KMS-11 (cell line): Measurements from ENCODE around the gene NKAIN2.

Source experiments
- H2AFZ ChIP-seq: fragments of 200-600 bp; sonication (generic); 2 replicates; pipeline ENCODE4 v1.6.1; 2016; ENCODE audit warnings: antibody characterized with exemption, mixed run types, low read depth
- H3K27ac ChIP-seq: fragments of 200-600 bp; sonication (generic); 2 replicates; pipeline ENCODE4 v1.6.1; 2016; ENCODE audit warnings: mild to moderate bottlenecking, mixed run types
- H3K27me3 ChIP-seq: fragments of 200-600 bp; sonication (generic); 2 replicates; pipeline ENCODE4 v1.6.1; 2017; ENCODE audit warnings: mild to moderate bottlenecking, low read depth, mixed run types, moderate library complexity; ENCODE audit not compliant: insufficient read depth
- H3K36me3 ChIP-seq: fragments of 200-600 bp; sonication (generic); 2 replicates; pipeline ENCODE4 v1.6.1; 2017; ENCODE audit warnings: mild to moderate bottlenecking, mixed run types; ENCODE audit not compliant: insufficient read depth
- H3K4me1 ChIP-seq: fragments of 200-600 bp; sonication (generic); 2 replicates; pipeline ENCODE4 v1.6.1; 2016; ENCODE audit warnings: mild to moderate bottlenecking, low read depth, mixed run types; ENCODE audit not compliant: poor library complexity, severe bottlenecking
- H3K4me2 ChIP-seq: fragments of 200-600 bp; sonication (generic); 2 replicates; pipeline ENCODE4 v1.7.0; 2016; ENCODE audit warnings: mild to moderate bottlenecking, mixed run types
- H3K4me3 ChIP-seq: fragments of 200-600 bp; sonication (generic); IDR thresholded peaks from 2 replicates; pipeline ENCODE4 v1.6.1; 2017; ENCODE audit warnings: low read depth, low read length, mixed read lengths; ENCODE audit not compliant: insufficient read depth
- H3K79me2 ChIP-seq: fragments of 200-600 bp; sonication (generic); 2 replicates; pipeline ENCODE4 v1.6.1; 2016; ENCODE audit warnings: low read depth, mixed run types; ENCODE audit not compliant: insufficient read depth
- H3K9ac ChIP-seq: fragments of 200-600 bp; sonication (generic); 2 replicates; pipeline ENCODE4 v1.6.1; 2016; ENCODE audit warnings: mild to moderate bottlenecking, mixed run types
- H4K20me1 ChIP-seq: fragments of 200-600 bp; sonication (generic); 2 replicates; pipeline ENCODE4 v1.6.1; 2016; ENCODE audit warnings: mild to moderate bottlenecking, mixed run types; ENCODE audit not compliant: insufficient read depth
- TF ChIP-seq, protein P1 (sequence below): fragments of 200-600 bp; sonication (generic); conservative IDR thresholded peaks from 2 replicates; pipeline ENCODE4 v1.6.1; 2017; ENCODE audit warnings: low read depth, mild to moderate bottlenecking, antibody characterized with exemption, low read length, moderate library complexity, mixed read lengths

Gene NKAIN2

DNA sequence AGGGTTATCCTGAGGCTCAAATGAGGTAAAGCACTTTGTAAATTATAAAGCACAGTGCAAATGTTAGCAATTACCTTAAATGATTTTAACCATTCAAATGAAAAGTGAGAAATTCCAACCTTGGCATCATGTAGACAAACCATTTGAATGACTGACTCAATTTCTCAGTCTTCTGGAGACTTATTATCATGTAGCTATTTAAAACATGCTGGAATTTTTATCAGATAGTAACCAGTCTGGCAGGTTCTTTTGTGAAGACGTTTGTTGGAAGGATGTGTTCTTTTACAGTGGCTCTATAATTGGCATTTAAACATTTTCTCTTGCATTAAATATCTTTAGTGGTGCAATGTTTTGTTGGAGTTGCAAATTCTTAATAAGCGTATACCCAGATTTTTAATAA is 386.6 kb downstream of the NKAIN2 start:
- Histone ChIP-seq H3K36me3 (no peaks in the 10 kb centered on the region), H3K4me1 (no peaks in the 10 kb centered on the region), H3K4me2 (no peak overlapping the region), H3K27me3 (no peaks in the 10 kb centered on the region), H3K79me2 (no peaks in the 10 kb centered on the region), H4K20me1 (no peaks in the 10 kb centered on the region), H3K4me3 (no peak overlapping the region), H2AFZ (no peak overlapping the region), H3K9ac (no peak overlapping the region), H3K27ac (no peak overlapping the region)
- TF ChIP-seq, protein P1, sequence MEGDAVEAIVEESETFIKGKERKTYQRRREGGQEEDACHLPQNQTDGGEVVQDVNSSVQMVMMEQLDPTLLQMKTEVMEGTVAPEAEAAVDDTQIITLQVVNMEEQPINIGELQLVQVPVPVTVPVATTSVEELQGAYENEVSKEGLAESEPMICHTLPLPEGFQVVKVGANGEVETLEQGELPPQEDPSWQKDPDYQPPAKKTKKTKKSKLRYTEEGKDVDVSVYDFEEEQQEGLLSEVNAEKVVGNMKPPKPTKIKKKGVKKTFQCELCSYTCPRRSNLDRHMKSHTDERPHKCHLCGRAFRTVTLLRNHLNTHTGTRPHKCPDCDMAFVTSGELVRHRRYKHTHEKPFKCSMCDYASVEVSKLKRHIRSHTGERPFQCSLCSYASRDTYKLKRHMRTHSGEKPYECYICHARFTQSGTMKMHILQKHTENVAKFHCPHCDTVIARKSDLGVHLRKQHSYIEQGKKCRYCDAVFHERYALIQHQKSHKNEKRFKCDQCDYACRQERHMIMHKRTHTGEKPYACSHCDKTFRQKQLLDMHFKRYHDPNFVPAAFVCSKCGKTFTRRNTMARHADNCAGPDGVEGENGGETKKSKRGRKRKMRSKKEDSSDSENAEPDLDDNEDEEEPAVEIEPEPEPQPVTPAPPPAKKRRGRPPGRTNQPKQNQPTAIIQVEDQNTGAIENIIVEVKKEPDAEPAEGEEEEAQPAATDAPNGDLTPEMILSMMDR = no peak

DNA sequence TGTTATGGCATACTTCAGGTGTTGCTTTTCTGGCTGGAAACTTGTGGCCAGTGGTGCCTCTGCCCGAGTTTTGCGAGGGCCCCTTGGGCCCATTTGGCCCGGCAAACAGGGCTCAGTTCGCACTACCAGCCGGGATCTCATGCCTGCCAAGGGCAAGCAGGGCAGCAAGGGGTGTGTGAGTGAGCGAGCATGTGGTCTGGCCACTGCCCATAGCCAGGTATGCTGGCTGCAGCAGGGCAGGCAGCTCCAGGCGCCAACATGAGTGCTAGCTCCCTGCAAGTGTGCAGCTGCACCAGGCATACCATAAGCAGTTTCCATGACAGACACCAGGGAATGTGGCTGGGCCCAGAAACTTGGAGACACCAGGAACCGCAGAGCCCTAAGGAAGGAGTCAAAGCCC is 389.5 kb downstream of the NKAIN2 start:
- H3K79me2 ChIP-seq = no peaks in the 10 kb centered on the region
- no peak overlapping the region for H3K9ac ChIP-seq
- H2AFZ ChIP-seq = no peak overlapping the region
- no peaks in the 10 kb centered on the region for H3K27me3 ChIP-seq
- H3K4me3 ChIP-seq = no peak overlapping the region
- no peak overlapping the region for H3K27ac ChIP-seq
- no peaks in the 10 kb centered on the region for H3K36me3 ChIP-seq
- no peaks in the 10 kb centered on the region for H3K4me1 ChIP-seq
- TF ChIP-seq, protein P1 = no peak
- H4K20me1 ChIP-seq = no peaks in the 10 kb centered on the region
- H3K4me2 ChIP-seq = no peak overlapping the region

DNA sequence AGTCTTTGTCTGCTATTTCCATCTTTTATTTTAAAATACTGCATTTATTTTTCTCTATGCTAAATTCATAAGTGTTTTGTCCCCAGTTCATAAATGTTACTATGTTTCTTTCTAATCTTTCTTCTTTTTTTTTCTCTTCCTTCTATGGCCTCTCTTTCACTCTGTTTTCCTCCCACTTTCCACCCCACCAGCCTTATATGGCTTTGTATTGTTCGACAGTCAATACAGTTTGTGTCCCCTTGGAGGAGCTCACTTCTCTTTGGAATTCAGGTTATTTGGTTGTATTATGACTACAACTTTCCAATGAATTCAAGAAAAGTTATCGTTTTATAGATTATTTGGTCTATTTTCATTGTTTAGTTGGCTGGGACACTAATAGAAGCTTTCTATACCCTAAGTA is 393.5 kb downstream of the NKAIN2 start:
- Histone ChIP-seq H3K79me2 (no peaks in the 10 kb centered on the region), H3K27ac (no peak overlapping the region), H2AFZ (no peak overlapping the region), H3K4me2 (no peak overlapping the region), H4K20me1 (no peaks in the 10 kb centered on the region), H3K9ac (no peak overlapping the region), H3K27me3 (no peaks in the 10 kb centered on the region), H3K4me3 (no peak overlapping the region), H3K36me3 (no peaks in the 10 kb centered on the region), H3K4me1 (no peaks in the 10 kb centered on the region)
- TF ChIP-seq, protein P1 = no peak

DNA sequence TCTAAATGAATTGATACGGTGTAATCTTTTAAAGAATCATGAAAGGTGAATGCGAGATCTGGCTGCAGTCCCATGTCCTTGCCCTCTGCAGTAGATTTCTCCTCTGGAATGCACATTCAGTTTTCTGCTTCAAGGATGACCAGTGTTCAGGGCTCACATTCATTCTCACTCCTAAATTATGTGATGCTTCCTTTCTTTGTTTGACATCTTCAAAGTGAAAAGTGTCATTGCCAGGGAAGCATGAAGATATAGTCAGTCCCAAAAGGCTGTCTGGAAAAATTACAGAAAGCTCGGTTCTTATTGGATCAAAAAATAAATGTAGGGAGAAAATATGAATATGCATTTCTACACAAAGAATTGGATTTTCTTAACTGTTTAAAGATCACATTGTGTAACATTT is 395.6 kb downstream of the NKAIN2 start:
- no peaks in the 10 kb centered on the region for H3K4me1 ChIP-seq
- H2AFZ ChIP-seq = no peak overlapping the region
- H3K9ac ChIP-seq = no peak overlapping the region
- H3K36me3 ChIP-seq = no peaks in the 10 kb centered on the region
- H3K4me3 ChIP-seq = no peak overlapping the region
- H3K27ac ChIP-seq = no peak overlapping the region
- H3K4me2 ChIP-seq = no peak overlapping the region
- no peaks in the 10 kb centered on the region for H4K20me1 ChIP-seq
- H3K27me3 ChIP-seq = no peaks in the 10 kb centered on the region
- TF ChIP-seq, protein P1 = no peak
- no peaks in the 10 kb centered on the region for H3K79me2 ChIP-seq
